GM21786 (cell line): Measurements from ENCODE around the gene ARHGEF40.

Source experiments
- ATAC-seq: cut with Tn5 transposase; IDR thresholded peaks from one replicate; pipeline ENCODE4 v1.9.1; 2021; ENCODE audit not compliant: unreplicated experiment

The ARHGEF40 gene

DNA sequence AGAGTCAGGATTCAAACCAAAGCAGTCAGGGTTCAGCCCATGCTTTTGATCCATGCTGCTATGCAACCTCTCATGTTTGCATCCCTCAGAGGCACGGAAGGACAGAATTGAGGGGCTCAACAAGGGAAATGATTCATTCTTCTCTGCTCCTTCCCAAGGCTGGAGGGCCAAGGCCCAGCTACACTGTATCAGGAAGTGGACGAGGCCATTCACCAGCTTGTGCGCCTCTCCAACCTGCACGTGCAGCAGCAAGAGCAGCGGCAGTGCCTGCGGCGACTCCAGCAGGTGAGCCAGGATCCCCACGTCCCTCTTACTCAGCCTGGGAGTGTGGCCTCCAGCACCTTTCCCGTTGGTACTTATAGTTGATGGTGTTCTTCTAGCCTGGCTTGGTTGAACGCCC is 8.6 kb downstream of the ARHGEF40 start:
- ATAC-seq: no peak

DNA sequence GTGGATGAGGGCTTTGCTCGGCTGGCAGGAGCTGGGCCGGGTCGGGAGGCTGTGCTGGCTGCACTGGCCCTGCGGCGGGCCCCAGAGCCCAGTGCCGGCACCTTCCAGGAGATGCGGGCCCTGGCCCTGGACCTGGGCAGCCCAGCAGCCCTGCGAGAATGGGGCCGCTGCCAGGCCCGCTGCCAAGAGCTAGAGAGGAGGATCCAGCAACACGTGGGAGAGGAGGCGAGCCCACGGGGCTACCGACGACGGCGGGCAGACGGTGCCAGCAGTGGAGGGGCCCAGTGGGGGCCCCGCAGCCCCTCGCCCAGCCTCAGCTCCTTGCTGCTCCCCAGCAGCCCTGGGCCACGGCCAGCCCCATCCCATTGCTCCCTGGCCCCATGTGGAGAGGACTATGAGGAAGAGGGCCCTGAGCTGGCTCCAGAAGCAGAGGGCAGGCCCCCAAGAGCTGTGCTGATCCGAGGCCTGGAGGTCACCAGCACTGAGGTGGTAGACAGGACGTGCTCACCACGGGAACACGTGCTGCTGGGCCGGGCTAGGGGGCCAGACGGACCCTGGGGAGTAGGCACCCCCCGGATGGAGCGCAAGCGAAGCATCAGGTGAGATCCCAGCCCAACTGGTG is 11.5 kb downstream of the ARHGEF40 start:
- no peak for ATAC-seq

GRCh38 chr14:21083565-21084325 is 13.6 kb downstream of the ARHGEF40 start:
- no peak for ATAC-seq

DNA sequence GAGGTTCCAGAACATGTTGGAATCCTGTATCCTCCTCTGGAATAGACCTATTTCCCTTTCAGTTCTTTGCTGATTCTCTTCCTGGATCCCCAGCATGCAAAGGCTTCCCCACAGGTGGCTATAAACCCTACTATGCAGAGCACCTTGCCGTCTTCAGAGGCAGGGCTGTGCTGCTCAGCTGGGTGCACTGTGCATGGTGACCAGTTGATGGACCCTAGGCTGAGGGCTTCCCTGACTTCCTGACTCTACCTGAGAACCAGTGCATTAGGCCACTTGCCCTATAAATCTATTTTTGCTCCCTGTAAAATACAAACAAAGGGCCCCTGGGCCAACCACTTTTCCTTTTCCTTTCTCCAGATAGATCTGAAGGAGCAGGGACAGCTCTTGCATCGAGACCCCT is 14.3 kb downstream of the ARHGEF40 start:
- ATAC-seq: no peak

DNA sequence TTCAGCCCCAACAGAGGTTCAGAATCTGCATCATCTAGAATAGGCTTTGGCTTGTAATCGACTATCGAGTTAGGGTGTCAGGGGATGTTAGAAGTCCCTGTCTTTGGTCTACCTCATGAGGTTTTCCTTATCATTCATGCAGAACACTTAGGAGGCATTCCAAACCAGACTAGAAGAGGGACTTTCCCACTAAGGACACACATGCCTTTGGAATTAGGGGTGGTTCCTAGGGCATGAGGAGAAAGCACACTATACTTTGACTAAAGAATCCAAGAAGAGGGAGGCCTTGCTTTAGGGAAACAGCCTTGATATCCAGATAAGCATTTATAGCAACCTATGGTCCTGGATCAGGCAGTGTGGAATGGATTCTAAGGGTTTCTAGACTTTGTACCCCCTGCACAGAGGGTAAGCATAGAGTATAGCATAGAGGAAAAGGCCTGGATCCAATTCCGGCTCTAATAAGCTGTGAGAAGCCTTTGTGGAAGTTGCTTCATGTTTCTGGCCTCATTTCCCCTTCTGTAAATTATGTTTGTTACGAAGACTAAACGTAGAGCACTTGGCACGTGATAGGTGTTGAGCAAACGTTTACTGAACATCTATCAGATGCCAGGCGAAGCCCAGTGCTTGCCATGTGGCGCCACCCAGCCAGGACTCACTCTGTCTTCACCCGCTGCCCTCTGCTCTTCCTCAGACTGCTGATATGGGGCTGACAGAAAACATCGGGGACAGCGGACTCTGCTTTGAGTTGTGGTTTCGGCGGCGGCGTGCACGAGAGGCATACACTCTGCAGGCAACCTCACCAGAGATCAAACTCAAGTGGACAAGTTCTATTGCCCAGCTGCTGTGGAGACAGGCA is 15.1 kb downstream of the ARHGEF40 start:
- no peak for ATAC-seq

- ATAC-seq: no peak
Observed at GRCh38 chr14:21086908-21087293, 16.8 kb downstream of the ARHGEF40 start.

- peak; percentile 31 for ATAC-seq
Observed at GRCh38 chr14:21087294-21088091, 17.4 kb downstream of the ARHGEF40 start.

DNA sequence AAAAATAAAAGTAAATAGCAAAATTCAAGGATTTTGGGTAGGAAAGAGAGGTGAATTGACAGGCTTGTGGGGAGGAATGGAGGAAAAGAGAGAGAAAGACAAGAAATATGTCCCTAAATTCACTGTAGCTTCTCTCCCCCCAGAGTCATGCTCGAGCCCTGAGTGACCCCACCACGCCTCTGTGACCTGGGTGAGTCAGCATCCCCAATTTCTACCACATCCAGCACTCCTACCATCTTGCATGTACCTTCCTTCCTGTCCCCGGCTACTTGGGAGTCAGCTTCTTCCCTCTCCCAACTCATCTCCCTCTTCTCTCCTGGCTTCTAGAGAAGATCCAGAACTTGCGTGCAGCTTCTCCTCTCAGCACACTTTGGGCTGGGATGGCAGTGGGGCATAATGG is 18.6 kb downstream of the ARHGEF40 start:
- no peak for ATAC-seq

DNA sequence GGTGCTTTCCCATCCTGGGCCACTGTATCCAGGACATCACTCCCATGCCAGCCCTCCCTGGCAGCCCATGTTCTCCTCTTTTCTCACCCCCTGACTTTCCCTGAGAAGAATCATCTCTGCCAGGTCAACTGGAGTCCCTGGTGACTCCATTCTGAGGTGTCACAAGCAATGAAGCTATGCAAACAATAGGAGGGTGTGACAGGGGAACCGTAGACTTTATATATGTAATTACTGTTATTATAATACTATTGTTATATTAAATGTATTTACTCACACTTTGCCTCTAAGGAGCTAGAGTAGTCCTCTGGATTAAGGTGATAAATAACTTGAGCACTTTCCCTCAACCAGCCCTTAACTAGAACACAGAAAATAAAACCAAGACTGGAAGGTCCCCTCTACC is 19.2 kb downstream of the ARHGEF40 start:
- ATAC-seq: no peak

DNA sequence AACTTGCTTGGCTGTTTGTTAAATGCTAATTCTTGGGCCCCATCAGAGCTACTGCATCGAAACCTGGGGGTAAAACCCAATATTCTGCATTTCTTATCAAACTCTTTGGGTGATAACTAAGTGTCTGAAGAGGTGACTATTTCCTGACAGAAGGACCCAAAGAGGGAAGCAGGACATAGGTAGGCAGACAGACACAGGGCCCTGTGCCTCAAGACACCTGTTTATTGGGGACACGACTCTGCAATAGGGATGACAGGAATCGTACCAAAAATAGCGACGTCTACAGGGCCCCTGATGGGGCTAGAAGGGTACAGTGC is 19.7 kb downstream of the ARHGEF40 start:
- ATAC-seq: no peak

GRCh38 chr14:21090194-21090939 is 20.3 kb downstream of the ARHGEF40 start:
- ATAC-seq: no peak

- no peak for ATAC-seq
Observed at GRCh38 chr14:21090940-21091663, 21.0 kb downstream of the ARHGEF40 start.

GRCh38 chr14:21091821-21092272 is 21.7 kb downstream of the ARHGEF40 start:
- ATAC-seq: no peak

DNA sequence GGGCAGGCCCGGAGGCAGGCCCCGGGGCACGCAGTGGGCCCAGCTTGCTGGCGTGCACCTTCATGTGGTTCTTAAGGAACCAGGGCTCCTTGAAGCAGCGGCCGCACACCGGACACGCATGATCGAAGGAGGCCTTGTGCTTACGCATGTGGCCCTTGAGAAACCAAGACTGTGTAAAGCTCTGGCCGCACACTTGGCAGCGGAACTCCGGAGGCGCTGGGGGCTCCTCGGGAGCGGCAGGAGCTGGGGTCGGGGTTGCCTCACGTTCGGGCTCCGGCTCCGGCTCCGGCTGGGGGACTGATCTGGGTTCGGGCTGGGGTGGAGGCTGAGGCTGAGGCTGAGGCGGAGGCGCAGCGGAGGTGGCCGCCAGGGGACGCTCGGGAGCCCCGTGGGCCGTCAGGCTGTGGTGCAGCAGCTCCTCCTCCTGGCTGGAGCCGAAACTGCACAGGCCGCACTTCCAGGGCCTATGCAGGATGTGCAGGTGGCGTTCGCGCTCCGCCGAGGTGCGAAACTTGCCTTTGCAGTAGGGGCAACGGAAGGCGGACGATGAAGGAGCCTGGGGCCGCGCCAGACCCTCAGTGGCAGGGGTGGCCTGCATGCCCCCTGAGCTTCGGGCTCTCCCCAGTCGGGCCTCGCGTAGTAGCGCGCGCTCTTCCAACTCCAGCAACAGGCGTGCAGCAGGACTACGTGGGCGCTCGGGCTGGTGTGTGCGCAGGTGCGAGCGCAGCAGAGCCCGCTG is 22.3 kb downstream of the ARHGEF40 start:
- peak; percentile 71 for ATAC-seq

- ATAC-seq: no peak
Observed at GRCh38 chr14:21093018-21093417, 22.9 kb downstream of the ARHGEF40 start.

GRCh38 chr14:21093769-21094681 is 23.9 kb downstream of the ARHGEF40 start:
- ATAC-seq: no peak

DNA sequence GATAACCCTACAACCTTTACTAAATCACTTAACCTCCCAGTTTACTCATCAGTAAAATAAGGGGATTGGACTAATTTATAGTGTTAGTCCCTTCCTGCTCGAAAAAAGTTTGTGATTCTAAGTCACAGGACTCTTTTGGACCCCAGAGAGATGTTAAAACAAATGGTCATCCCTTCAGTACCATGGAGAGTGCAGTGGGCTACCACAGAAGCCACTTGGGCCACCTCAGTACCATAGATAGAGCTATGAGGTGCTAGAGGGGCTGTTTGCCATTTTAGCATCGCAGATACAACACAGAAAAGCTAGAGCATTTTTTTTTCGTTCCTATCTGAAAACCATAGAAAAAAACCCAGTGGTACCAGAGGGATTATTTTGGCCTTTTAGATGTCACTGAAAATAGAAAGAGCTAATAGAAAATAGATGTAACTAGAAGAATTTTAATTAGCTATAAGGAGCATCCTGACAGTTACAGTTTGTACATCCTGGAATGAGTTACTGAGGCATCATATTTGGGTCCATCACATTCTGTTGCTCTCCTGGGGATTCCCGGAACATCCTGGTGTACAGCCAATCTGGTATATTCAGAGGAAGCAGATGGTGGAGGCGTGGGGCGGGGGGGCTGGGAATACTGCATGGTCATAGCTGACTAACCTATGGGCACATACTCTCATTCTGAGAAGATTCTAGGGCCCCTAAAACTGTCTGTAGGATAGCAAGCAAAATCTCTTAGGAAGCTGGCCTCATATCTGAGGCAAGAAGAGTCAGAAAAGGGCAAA is 25.5 kb downstream of the ARHGEF40 start:
- no peak for ATAC-seq
